Measurements from ENCODE around the gene TMEM165.

Gene TMEM165

DNA sequence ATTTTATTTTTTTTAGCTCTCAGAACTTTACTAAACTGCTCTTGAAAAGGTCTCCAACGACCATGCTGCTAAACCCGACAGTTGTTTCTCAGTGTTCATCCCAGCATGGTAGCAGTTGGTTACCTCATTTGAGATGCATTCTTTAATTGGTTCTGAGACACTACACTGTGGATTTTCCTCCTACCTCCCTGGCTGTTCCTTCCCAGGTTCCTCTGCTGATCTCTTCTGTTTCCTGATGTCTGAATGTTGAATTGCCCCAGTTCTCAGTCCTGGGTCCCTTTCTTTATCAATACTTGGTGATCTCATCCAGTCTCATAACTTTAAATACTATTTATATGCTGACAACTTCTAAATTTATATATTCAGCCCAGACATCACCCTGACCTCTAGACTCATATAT, 19.1 kb upstream of the TMEM165 start:
- H3K36me3 ChIP-seq (replicated peaks; ENCODE audit: insufficient read depth, low read length), result no peaks in the 10 kb centered on the region
- H3F3A ChIP-seq (ENCODE audit: insufficient read depth, low read length), result no peaks in the 10 kb centered on the region
- H3K4me3 ChIP-seq (ENCODE audit: low read length), result no peak overlapping the region
- H4K20me1 ChIP-seq (ENCODE audit: insufficient read depth, low read length), result no peaks in the 10 kb centered on the region
- H3K4me2 ChIP-seq (ENCODE audit: low read depth, low read length), result no peak overlapping the region
- no peaks in the 10 kb centered on the region for H3K9me3 ChIP-seq (replicated peaks; ENCODE audit: insufficient read depth, low read length)
- TF ChIP-seq, protein P1, sequence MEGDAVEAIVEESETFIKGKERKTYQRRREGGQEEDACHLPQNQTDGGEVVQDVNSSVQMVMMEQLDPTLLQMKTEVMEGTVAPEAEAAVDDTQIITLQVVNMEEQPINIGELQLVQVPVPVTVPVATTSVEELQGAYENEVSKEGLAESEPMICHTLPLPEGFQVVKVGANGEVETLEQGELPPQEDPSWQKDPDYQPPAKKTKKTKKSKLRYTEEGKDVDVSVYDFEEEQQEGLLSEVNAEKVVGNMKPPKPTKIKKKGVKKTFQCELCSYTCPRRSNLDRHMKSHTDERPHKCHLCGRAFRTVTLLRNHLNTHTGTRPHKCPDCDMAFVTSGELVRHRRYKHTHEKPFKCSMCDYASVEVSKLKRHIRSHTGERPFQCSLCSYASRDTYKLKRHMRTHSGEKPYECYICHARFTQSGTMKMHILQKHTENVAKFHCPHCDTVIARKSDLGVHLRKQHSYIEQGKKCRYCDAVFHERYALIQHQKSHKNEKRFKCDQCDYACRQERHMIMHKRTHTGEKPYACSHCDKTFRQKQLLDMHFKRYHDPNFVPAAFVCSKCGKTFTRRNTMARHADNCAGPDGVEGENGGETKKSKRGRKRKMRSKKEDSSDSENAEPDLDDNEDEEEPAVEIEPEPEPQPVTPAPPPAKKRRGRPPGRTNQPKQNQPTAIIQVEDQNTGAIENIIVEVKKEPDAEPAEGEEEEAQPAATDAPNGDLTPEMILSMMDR (IDR thresholded peaks at IDR 0.05; ENCODE audit: low read length), result no peak
- TF ChIP-seq EZH2 (optimal IDR thresholded peaks at IDR 0.05; ENCODE audit: low read depth, low read length) (no peak), EZH2phosphoT487 (IDR thresholded peaks at IDR 0.05; ENCODE audit: low read length) (no peak)
- no peaks in the 10 kb centered on the region for H3K79me2 ChIP-seq (ENCODE audit: low read length)
- H3K27me3 ChIP-seq (replicated peaks; ENCODE audit: insufficient read depth, low read length), result no peaks in the 10 kb centered on the region
- H3K27ac ChIP-seq (ENCODE audit: low read length), result no peak overlapping the region
- DNase-seq, result no peak
- H3K9ac ChIP-seq (ENCODE audit: low read length), result no peak overlapping the region
- no peaks in the 10 kb centered on the region for H3K9me2 ChIP-seq (replicated peaks; ENCODE audit: insufficient read depth, low read length)
- no peak overlapping the region for H2AFZ ChIP-seq (ENCODE audit: low read length)
- H3K4me1 ChIP-seq (ENCODE audit: low read length), result no peaks in the 10 kb centered on the region

DNA sequence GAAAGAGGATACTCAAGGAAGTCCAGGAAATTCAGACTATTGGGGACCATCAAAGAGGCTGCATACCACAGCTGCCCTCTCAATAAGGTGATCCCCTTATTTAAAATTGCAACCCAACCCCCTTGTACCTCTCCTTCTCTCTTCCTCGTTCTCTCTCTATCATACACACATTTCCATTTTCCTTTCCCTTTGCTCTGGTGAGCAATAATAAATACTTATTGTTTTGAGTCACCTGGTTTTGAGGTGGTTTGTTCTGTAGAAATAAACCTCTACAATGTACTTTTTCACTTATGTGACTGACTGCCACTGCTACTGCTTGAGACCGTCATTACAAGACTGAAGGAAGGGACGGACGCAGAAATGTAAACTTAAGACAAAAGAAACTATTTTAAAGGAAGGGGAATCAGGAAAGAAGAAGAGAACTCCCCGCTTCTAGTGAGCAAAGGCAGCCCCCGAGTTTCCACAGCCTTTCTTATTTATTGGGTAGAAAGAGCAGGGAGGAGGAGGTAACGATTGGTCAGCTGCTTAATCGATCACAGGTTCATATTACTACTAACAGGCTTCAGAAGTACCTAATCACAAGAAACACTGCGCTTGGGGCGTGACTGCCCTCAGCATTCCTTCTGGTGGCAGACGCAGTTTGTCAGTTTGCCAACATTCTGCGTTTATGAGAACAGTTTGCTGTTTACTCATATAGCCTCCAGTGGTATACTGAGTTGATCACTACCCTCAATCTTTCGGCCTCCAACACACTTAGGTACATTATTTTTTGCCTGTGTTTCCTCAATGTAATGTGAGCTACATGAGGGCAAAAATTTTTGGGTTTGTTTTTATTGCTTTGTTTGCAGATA, 16.9 kb upstream of the TMEM165 start:
- Histone ChIP-seq H3K4me2 (ENCODE audit: low read depth, low read length) (no peak overlapping the region), H3K27me3 (replicated peaks; ENCODE audit: insufficient read depth, low read length) (no peaks in the 10 kb centered on the region), H2AFZ (ENCODE audit: low read length) (no peak overlapping the region), H3K79me2 (ENCODE audit: low read length) (no peaks in the 10 kb centered on the region), H3K27ac (ENCODE audit: low read length) (no peak overlapping the region), H3F3A (ENCODE audit: insufficient read depth, low read length) (no peaks in the 10 kb centered on the region), H3K4me3 (ENCODE audit: low read length) (no peak overlapping the region), H3K4me1 (ENCODE audit: low read length) (peaks cover 6% of the 10 kb centered on the region; the same call in 1 of the 2 replicates), H3K36me3 (replicated peaks; ENCODE audit: insufficient read depth, low read length) (no peaks in the 10 kb centered on the region), H3K9me2 (replicated peaks; ENCODE audit: insufficient read depth, low read length) (no peaks in the 10 kb centered on the region), H3K9me3 (replicated peaks; ENCODE audit: insufficient read depth, low read length) (no peaks in the 10 kb centered on the region), H4K20me1 (ENCODE audit: insufficient read depth, low read length) (no peaks in the 10 kb centered on the region), H3K9ac (ENCODE audit: low read length) (no peak overlapping the region)
- no peak for TF ChIP-seq EZH2phosphoT487 (IDR thresholded peaks at IDR 0.05; ENCODE audit: low read length)
- no peak for TF ChIP-seq EZH2 (optimal IDR thresholded peaks at IDR 0.05; ENCODE audit: low read depth, low read length)
- TF ChIP-seq, protein P1 (IDR thresholded peaks at IDR 0.05; ENCODE audit: low read length), result no peak
- DNase-seq, result no peak

- no peaks in the 10 kb centered on the region for H3K79me2 ChIP-seq (ENCODE audit: low read length)
- H3K36me3 ChIP-seq (replicated peaks; ENCODE audit: insufficient read depth, low read length), result no peaks in the 10 kb centered on the region
- H3K4me2 ChIP-seq (ENCODE audit: low read depth, low read length), result no peak overlapping the region
- no peak for DNase-seq
- H3K9me3 ChIP-seq (replicated peaks; ENCODE audit: insufficient read depth, low read length), result no peaks in the 10 kb centered on the region
- H3K4me1 ChIP-seq (ENCODE audit: low read length), result peaks cover 6% of the 10 kb centered on the region; the same call in 1 of the 2 replicates
- no peak overlapping the region for H3K4me3 ChIP-seq (ENCODE audit: low read length)
- no peaks in the 10 kb centered on the region for H3K9me2 ChIP-seq (replicated peaks; ENCODE audit: insufficient read depth, low read length)
- TF ChIP-seq, protein P1 (IDR thresholded peaks at IDR 0.05; ENCODE audit: low read length), result no peak
- no peak for TF ChIP-seq EZH2phosphoT487 (IDR thresholded peaks at IDR 0.05; ENCODE audit: low read length)
- TF ChIP-seq EZH2 (optimal IDR thresholded peaks at IDR 0.05; ENCODE audit: low read depth, low read length), result no peak
- H3K27ac ChIP-seq (ENCODE audit: low read length), result no peak overlapping the region
- H2AFZ ChIP-seq (ENCODE audit: low read length), result no peak overlapping the region
- no peaks in the 10 kb centered on the region for H3F3A ChIP-seq (ENCODE audit: insufficient read depth, low read length)
- H3K27me3 ChIP-seq (replicated peaks; ENCODE audit: insufficient read depth, low read length), result no peaks in the 10 kb centered on the region
- H4K20me1 ChIP-seq (ENCODE audit: insufficient read depth, low read length), result no peaks in the 10 kb centered on the region
- no peak overlapping the region for H3K9ac ChIP-seq (ENCODE audit: low read length)
Observed at GRCh38 chr4:55380576-55380975, 15.2 kb upstream of the TMEM165 start.

Data from MM.1S (cell line).